ENCODE measurements around the gene CDC42BPB. TPM values are rescaled to one million over a fixed set of nuclear protein-coding genes. Genes with fewer than 3 reads are reported as not detected.

The CDC42BPB gene
- total RNA-seq, 1 donor from 2014 or later, result 45.0 TPM

GRCh38 chr14:102949062-102949800, 108.1 kb downstream of the CDC42BPB start:
- no peak for ATAC-seq
- no peak for DNase-seq (ENCODE audit: low spot score)

GRCh38 chr14:102948698-102949061, 108.7 kb downstream of the CDC42BPB start:
- no peak for ATAC-seq
- no peak for DNase-seq (ENCODE audit: low spot score)

GRCh38 chr14:102947321-102948103, 109.8 kb downstream of the CDC42BPB start:
- ATAC-seq, result no peak
- no peak for DNase-seq (ENCODE audit: low spot score)

GRCh38 chr14:102945346-102946130, 111.8 kb downstream of the CDC42BPB start:
- no peak for DNase-seq (ENCODE audit: low spot score)

GRCh38 chr14:102944448-102945330, 112.7 kb downstream of the CDC42BPB start:
- no peak for DNase-seq (ENCODE audit: low spot score)
- ATAC-seq, result no peak

More at GRCh38 chr14:102945346-102946130, 111.8 kb downstream of the CDC42BPB start:
- no peak for ATAC-seq

- DNase-seq (ENCODE audit: low spot score) (no peak), ATAC-seq (no peak)
Observed at GRCh38 chr14:102943979-102944378, 113.4 kb downstream of the CDC42BPB start.

GRCh38 chr14:102943454-102943853, 113.9 kb downstream of the CDC42BPB start:
- ATAC-seq, result no peak
- no peak for DNase-seq (ENCODE audit: low spot score)

GRCh38 chr14:102942069-102942468, 115.3 kb downstream of the CDC42BPB start:
- no peak for ATAC-seq

GRCh38 chr14:102941419-102942011, 115.8 kb downstream of the CDC42BPB start:
- ATAC-seq (no peak), DNase-seq (ENCODE audit: low spot score) (no peak)

More at GRCh38 chr14:102942069-102942468, 115.3 kb downstream of the CDC42BPB start:
- DNase-seq (ENCODE audit: low spot score), result no peak

- DNase-seq (ENCODE audit: low spot score), result no peak
Observed at GRCh38 chr14:102940729-102941362, 116.5 kb downstream of the CDC42BPB start.

GRCh38 chr14:102939820-102940561, 117.4 kb downstream of the CDC42BPB start:
- ATAC-seq (peak; percentile 88), DNase-seq (ENCODE audit: low spot score) (peak; percentile 90)

More at GRCh38 chr14:102940729-102941362, 116.5 kb downstream of the CDC42BPB start:
- ATAC-seq, result peak; percentile 2

- DNase-seq (ENCODE audit: low spot score) (no peak), ATAC-seq (no peak)
Observed at GRCh38 chr14:102939329-102939728, 118.0 kb downstream of the CDC42BPB start.

- no peak for DNase-seq (ENCODE audit: low spot score)
- ATAC-seq, result no peak
Observed at GRCh38 chr14:102938191-102938590, 119.2 kb downstream of the CDC42BPB start.

- ATAC-seq, result no peak
- DNase-seq (ENCODE audit: low spot score), result no peak
Observed at GRCh38 chr14:102937331-102938175, 119.8 kb downstream of the CDC42BPB start.

GRCh38 chr14:102935756-102936155, 121.6 kb downstream of the CDC42BPB start:
- no peak for DNase-seq (ENCODE audit: low spot score)
- no peak for ATAC-seq

- DNase-seq (ENCODE audit: low spot score) (peak; percentile 80), ATAC-seq (peak; percentile 81)
Observed at GRCh38 chr14:102933618-102934231, 123.6 kb downstream of the CDC42BPB start.
